Endothelial cell of umbilical vein (primary cell): Measurements from ENCODE around the gene RBPJL. TPM values are rescaled to one million over a fixed set of nuclear protein-coding genes. Genes with fewer than 3 reads are reported as not detected.

ENCODE experiments used
- BruUV-seq: library from RNA; stranded (reverse); fragments of 400-500 nt; replicated peaks from 2 replicates; lab custom pipeline; 2021; lab: Mats Ljungman, UMichigan
- CTCF ChIA-PET: fragments of 300-600, 350-600 bp; sonication (Branson Sonifier 250); formaldehyde crosslinking; loops from one replicate; lab custom pipeline; 2021; ENCODE audit warnings: antibody characterized with exemption, inconsistent platforms; lab: Charles Lee
- POLR2A ChIA-PET: fragments of 300-600, 350-600 bp; sonication (Branson Sonifier 250); formaldehyde crosslinking; loops from one replicate; lab custom pipeline; 2021; ENCODE audit warnings: antibody characterized with exemption, inconsistent platforms; lab: Charles Lee
- DNase-seq: peaks from one replicate; pipeline ENCODE4 v3.0.0-alpha.2; 2011; ENCODE audit warnings: low read depth, low spot score
- FAIRE-seq: peaks from 2 replicates; lab custom pipeline; 2011; peaks lifted over from hg19 to GRCh38; lab: Jason Lieb, UNC
- H2AFZ ChIP-seq: 2 replicates; pipeline ENCODE4 v1.6.0; 2012; ENCODE audit warnings: low read depth, low read length, control low read depth, inconsistent platforms
- H3K27ac ChIP-seq: 2 replicates; pipeline ENCODE4 v1.5.1; 2011; ENCODE audit warnings: low read depth, mild to moderate bottlenecking, control low read depth, low read length, moderate library complexity; ENCODE audit not compliant: insufficient read depth
- H3K27me3 ChIP-seq, 2 experiments: 2 replicates each; pipeline versions ENCODE4 v1.6.0 to v1.6.1; 2011; ENCODE audit warnings: low read length in 2 of 2, mixed read lengths in 1 of 2; ENCODE audit not compliant: control insufficient read depth in 2 of 2, insufficient read depth in 2 of 2
- H3K36me3 ChIP-seq, 2 experiments: 2 replicates in 1 of 2; 3 replicates in 1 of 2; pipeline ENCODE4 v1.5.1; 2011; ENCODE audit warnings: low read length in 2 of 2, mild to moderate bottlenecking in 1 of 2, moderate library complexity in 1 of 2; ENCODE audit not compliant: control insufficient read depth in 2 of 2, insufficient read depth in 2 of 2; ENCODE audit errors: extremely low read depth in 1 of 2
- H3K4me1 ChIP-seq: 3 replicates; pipeline ENCODE4 v1.5.1; 2011; ENCODE audit warnings: mild to moderate bottlenecking, low read length; ENCODE audit not compliant: control insufficient read depth, insufficient read depth; ENCODE audit errors: extremely low read depth
- H3K4me2 ChIP-seq: 2 replicates; pipeline ENCODE4 v1.6.1; 2011; ENCODE audit warnings: low read length, control low read depth, mixed read lengths; ENCODE audit not compliant: insufficient read depth
- H3K4me3 ChIP-seq, 3 experiments: fragments of 200-600 bp in 1 of 3; sonication (generic), shearing (Covaris generic) in 1 of 3; replicated peaks in 1 of 3; 2 replicates each; pipeline ENCODE4 v1.5.1; 2011 to 2016; ENCODE audit warnings: control low read depth in 3 of 3, low read length in 3 of 3, mild to moderate bottlenecking in 2 of 3, inconsistent platforms in 1 of 3, low read depth in 1 of 3, moderate library complexity in 1 of 3; ENCODE audit not compliant: insufficient read depth in 1 of 3
- H3K79me2 ChIP-seq: 2 replicates; pipeline ENCODE4 v1.6.0; 2012; ENCODE audit warnings: low read length, inconsistent platforms; ENCODE audit not compliant: control insufficient read depth, insufficient read depth
- H3K9ac ChIP-seq: replicated peaks from 2 replicates; pipeline ENCODE3; 2011; ENCODE audit warnings: low read length, control low read depth; ENCODE audit not compliant: insufficient read depth; ENCODE audit errors: extremely low read depth
- H3K9me1 ChIP-seq: replicated peaks from 3 replicates; pipeline ENCODE4 v1.6.0; 2011; ENCODE audit warnings: mild to moderate bottlenecking, low read length; ENCODE audit not compliant: control insufficient read depth, insufficient read depth; ENCODE audit errors: extremely low read depth
- H3K9me3 ChIP-seq: replicated peaks from 2 replicates; pipeline ENCODE4 v1.5.1; 2012; ENCODE audit warnings: low read length, inconsistent platforms; ENCODE audit not compliant: control insufficient read depth, insufficient read depth
- H4K20me1 ChIP-seq: replicated peaks from 2 replicates; pipeline ENCODE3; 2011; ENCODE audit warnings: mild to moderate bottlenecking, low read length; ENCODE audit not compliant: control insufficient read depth, insufficient read depth; ENCODE audit errors: extremely low read depth
- CTCF ChIP-seq, 2 donors: IDR thresholded peaks; 1 replicate in 1 of 2; 2 replicates in 1 of 2; pipeline ENCODE4 v1.5.1; 2011; ENCODE audit warnings: low read length in 2 of 2, mild to moderate bottlenecking in 2 of 2, moderate library complexity in 2 of 2, control low read depth in 1 of 2, inconsistent platforms in 1 of 2, low read depth in 1 of 2; ENCODE audit not compliant: insufficient read depth in 1 of 2; ENCODE audit errors: extremely low read depth in 1 of 2
- EZH2 ChIP-seq: IDR thresholded peaks from 2 replicates; pipeline ENCODE4 v1.6.1; 2012; ENCODE audit warnings: borderline replicate concordance, low read depth, mild to moderate bottlenecking, moderate library complexity, low read length, inconsistent platforms; ENCODE audit not compliant: severe bottlenecking
- FOS ChIP-seq: IDR thresholded peaks from 2 replicates; pipeline ENCODE4 v1.6.1; 2011; ENCODE audit warnings: mild to moderate bottlenecking, low read length, moderate library complexity, borderline replicate concordance; ENCODE audit not compliant: insufficient read depth
- GATA2 ChIP-seq: IDR thresholded peaks from 2 replicates; pipeline ENCODE4 v1.7.0; 2011; ENCODE audit warnings: low read depth, mild to moderate bottlenecking, moderate library complexity, mixed read lengths, low read length; ENCODE audit not compliant: insufficient read length, insufficient read depth
- JUN ChIP-seq: IDR thresholded peaks from 2 replicates; pipeline ENCODE4 v1.6.1; 2011; ENCODE audit warnings: borderline replicate concordance, low read depth; ENCODE audit not compliant: insufficient read length, insufficient read depth
- MYC ChIP-seq: IDR thresholded peaks from one replicate; pipeline ENCODE4 v1.6.1; 2011; ENCODE audit warnings: mild to moderate bottlenecking, low read depth, low read length
- POLR2A ChIP-seq: IDR thresholded peaks from 2 replicates; pipeline ENCODE4 v1.6.1; 2012; ENCODE audit warnings: low read depth, mild to moderate bottlenecking, control low read depth, low read length
- POLR2AphosphoS5 ChIP-seq: IDR thresholded peaks from 2 replicates; pipeline ENCODE4 v1.6.1; 2012; ENCODE audit warnings: low read depth, mild to moderate bottlenecking, control low read depth, low read length, moderate library complexity; ENCODE audit not compliant: insufficient read depth
- dilution Hi-C: fragments of 300-500 bp; cut with MboI; formaldehyde crosslinking; loops from one replicate; pipeline ENCODE4 v1.15.0; 2019; ENCODE audit warnings: low sequenced_read_pairs; ENCODE audit not compliant: extremely low pct_ligation_motif_present
- intact Hi-C: fragments of 100-400 bp; cut with micrococcal nuclease; formaldehyde crosslinking; loops from one replicate; pipeline ENCODE4 v1.10.0; 2022
- polyA plus RNA-seq, 4 experiments: library from polyadenylated mRNA; depleted of rRNA in 3 of 4; stranded (reverse) in 3 of 4; unstranded in 1 of 4; fragments of >200 nt; gene quantifications; 2 replicates each; pipeline versions ENCODE4 v1.2.1 to v1.2.3, GENCODE V29; 2011 to 2012; ENCODE audit warnings: missing spikeins in 1 of 4
- total RNA-seq: library from RNA; stranded (reverse); gene quantifications from 2 replicates; pipeline ENCODE4 v1.2.3, GENCODE V29; 2021
- TF ChIP-seq, protein P1 (sequence below): IDR thresholded peaks from 2 replicates; pipeline ENCODE4 v1.6.1; 2011; ENCODE audit not compliant: insufficient read depth, insufficient read length

RBPJL gene
- total and polyA plus RNA-seq, 2 donors (not counting 3 experiments of a cell fraction or from before 2014, with no cell fraction given) = not detected

DNA sequence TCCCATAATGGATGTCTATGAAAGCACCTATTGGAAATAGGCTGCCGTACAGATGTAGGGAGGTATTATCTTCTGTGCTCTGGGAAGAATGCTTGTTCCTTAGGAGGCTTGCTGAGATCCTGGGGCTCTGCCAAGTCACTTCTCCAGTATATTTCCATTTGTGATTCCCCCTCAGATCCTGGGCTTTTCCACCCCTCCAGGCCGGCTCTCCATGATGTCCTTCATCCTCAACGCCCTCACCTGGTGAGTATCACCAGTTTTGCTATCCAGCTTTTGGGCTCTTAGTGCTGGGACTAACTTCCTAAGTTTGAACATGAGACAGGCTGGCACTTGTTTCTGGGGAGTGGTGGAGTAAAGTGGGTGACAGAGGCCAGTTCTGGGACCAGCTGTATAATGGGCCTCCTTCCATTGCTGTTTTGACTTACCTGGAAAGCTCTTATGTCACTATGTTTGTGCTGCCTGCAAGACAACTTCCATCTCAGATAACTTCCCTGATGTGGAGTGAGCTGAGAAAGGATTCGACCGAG is 58.9 kb downstream of the RBPJL start:
- H3K4me2 ChIP-seq = no peak overlapping the region
- BruUV-seq = no TSS peak

More for the DNA sequence above, 58.9 kb downstream of the RBPJL start:
- no peak for DNase-seq
- H2AFZ ChIP-seq = no peak overlapping the region
- H4K20me1 ChIP-seq = no peaks in the 10 kb centered on the region
- H3K27me3 ChIP-seq = no peaks in the 10 kb centered on the region
- dilution Hi-C loops (no loop called here), intact Hi-C loops (no loop called here)
- H3K9ac ChIP-seq = no peak overlapping the region
- H3K9me3 ChIP-seq = no peaks in the 10 kb centered on the region
- H3K9me1 ChIP-seq = no peaks in the 10 kb centered on the region
- H3K27ac ChIP-seq = no peak overlapping the region
- no peak for FAIRE-seq
- H3K4me3 ChIP-seq = no peak overlapping the region
- ChIA-PET CTCF (interaction anchor here (1.9 to 8.3 kb wide), 2 partner anchors 9 to 71 kb away, joined by 10 to 111 read pairs; no protein-coding TSS in a partner anchor), POLR2A (no interaction called here)
- no peak for TF ChIP-seq POLR2A
- TF ChIP-seq POLR2AphosphoS5 = no peak
- no peak for TF ChIP-seq CTCF (IDR thresholded peaks at IDR 0.05; ENCODE audit: extremely low read depth in 1 of 2, insufficient read depth in 1 of 2, low read depth in 1 of 2, low read length in 2 of 2)
- TF ChIP-seq GATA2 = no peak
- TF ChIP-seq JUN = no peak
- TF ChIP-seq EZH2 = no peak
- no peak for TF ChIP-seq MYC
- TF ChIP-seq FOS = no peak
- TF ChIP-seq, protein P1, sequence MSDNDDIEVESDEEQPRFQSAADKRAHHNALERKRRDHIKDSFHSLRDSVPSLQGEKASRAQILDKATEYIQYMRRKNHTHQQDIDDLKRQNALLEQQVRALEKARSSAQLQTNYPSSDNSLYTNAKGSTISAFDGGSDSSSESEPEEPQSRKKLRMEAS = no peak
- peaks cover 12% of the 10 kb centered on the region for H3K79me2 ChIP-seq
- peaks cover 0 to 11% of the 10 kb centered on the region in 2 experiments for H3K36me3 ChIP-seq
- peaks cover 10% of the 10 kb centered on the region for H3K4me1 ChIP-seq
